Mammary microvascular endothelial cell (primary cell): ENCODE results near the gene CYP27C1. TPM values are rescaled to one million over a fixed set of nuclear protein-coding genes. Genes with fewer than 3 reads are reported as not detected.

ENCODE experiments used
- total RNA-seq: library from RNA; depleted of rRNA; stranded (reverse); fragments of >200 nt; gene quantifications from 2 replicates; pipeline ENCODE4 v1.2.3, GENCODE V29; 2015

Gene CYP27C1, protein sequence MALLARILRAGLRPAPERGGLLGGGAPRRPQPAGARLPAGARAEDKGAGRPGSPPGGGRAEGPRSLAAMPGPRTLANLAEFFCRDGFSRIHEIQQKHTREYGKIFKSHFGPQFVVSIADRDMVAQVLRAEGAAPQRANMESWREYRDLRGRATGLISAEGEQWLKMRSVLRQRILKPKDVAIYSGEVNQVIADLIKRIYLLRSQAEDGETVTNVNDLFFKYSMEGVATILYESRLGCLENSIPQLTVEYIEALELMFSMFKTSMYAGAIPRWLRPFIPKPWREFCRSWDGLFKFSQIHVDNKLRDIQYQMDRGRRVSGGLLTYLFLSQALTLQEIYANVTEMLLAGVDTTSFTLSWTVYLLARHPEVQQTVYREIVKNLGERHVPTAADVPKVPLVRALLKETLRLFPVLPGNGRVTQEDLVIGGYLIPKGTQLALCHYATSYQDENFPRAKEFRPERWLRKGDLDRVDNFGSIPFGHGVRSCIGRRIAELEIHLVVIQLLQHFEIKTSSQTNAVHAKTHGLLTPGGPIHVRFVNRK
- total RNA-seq: not detected in 2 replicates

DNA sequence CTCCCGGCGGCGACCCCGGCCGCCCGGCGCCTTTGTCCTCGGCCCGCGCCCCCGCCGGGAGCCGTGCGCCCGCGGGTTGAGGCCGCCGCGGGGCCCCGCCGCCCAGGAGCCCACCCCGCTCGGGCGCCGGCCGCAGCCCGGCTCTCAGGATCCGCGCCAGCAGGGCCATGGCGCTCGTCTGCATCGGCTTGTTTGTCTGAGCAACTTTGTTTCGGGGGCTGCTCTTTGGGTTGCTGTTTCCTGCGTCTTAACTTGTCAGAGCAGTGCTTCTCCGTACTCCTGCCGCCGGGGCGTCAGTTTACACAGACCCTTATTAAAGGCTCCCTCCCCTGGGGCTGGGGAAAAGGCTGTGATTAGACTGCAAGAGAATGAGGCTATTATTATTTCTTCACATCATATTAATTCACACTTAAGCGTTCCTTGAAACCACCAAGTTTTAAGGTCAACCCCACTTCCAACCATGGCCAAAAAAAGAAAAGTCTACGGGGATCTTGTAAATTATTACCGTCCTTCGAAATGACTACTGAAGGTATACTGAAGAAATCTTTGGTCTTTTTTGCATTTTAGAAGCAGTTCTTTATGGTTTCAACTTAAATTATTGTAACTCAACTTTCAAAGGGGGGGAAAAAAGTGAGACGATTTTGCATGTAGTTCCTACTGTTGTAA lies at the start of gene CYP27C1:
CYP27C1 (minus strand) TSS at position 198 of the 666 bp plus-strand sequence; CDS start at position 169, 29 bp downstream.

Other genes with a start within 250 kb of the CYP27C1 start
- gene BIN1, start 113.1 kb downstream of the CYP27C1 start, total RNA-seq: 18.5 and 23.2 TPM in 2 replicates
- gene ERCC3, start 73.8 kb upstream of the CYP27C1 start, total RNA-seq: 19.8 and 20.3 TPM in 2 replicates
- gene MAP3K2, start 167.7 kb upstream of the CYP27C1 start, total RNA-seq: 13.6 and 17.8 TPM in 2 replicates
- gene PROC, start 198.1 kb upstream of the CYP27C1 start, total RNA-seq: not detected in 2 replicates